HepG2 (cell line): ENCODE results near the gene TDRD9. TPM values are rescaled to one million over a fixed set of nuclear protein-coding genes. Genes with fewer than 3 reads are reported as not detected.

Experiments
- ATAC-seq: fragments of 200-7000 bp; cut with Tn5 transposase; 3 replicates; pipeline ENCODE4 v1.9.1; 2020; ENCODE audit warnings: mild to moderate bottlenecking, moderate library complexity
- BruUV-seq: library from RNA; stranded (reverse); fragments of 400-500 nt; replicated peaks from 2 replicates; lab custom pipeline; 2021; lab: Mats Ljungman, UMichigan
- CTCF ChIA-PET: fragments of 300-600 bp; formaldehyde crosslinking; extraction: SDS; loops from one replicate; lab custom pipeline; 2021; ENCODE audit warnings: low total read pairs, inconsistent platforms, low intra/inter-chr PET ratio; lab: Yijun Ruan, JAX
- POLR2A ChIA-PET: fragments of 350-600 bp; sonication (Branson Sonifier 250); formaldehyde crosslinking; loops from one replicate; lab custom pipeline; 2020; ENCODE audit warnings: antibody characterized with exemption, inconsistent platforms; lab: Yijun Ruan, JAX
- DNase-seq: peaks from one replicate; pipeline ENCODE4 v3.0.0-alpha.2; 2015; ENCODE audit warnings: low spot score
- FAIRE-seq: peaks from 3 replicates; lab custom pipeline; 2011; peaks lifted over from hg19 to GRCh38; lab: Jason Lieb, UNC
- H2AFZ ChIP-seq: one replicate; pipeline ENCODE4 v1.6.1; 2011; ENCODE audit warnings: low read length, inconsistent platforms
- H3K27ac ChIP-seq: fragments of 300-600 bp; 3 replicates; pipeline ENCODE4 v1.8.0; 2011; ENCODE audit warnings: mixed run types, mild to moderate bottlenecking, mixed read lengths, low read length, inconsistent platforms; ENCODE audit not compliant: insufficient read depth; ENCODE audit errors: extremely low read length
- H3K27me3 ChIP-seq, 2 experiments: fragments of 200-600 bp in 1 of 2; 2 replicates in 1 of 2; 3 replicates in 1 of 2; pipeline versions ENCODE4 v1.6.0 to v1.8.0; 2011; ENCODE audit warnings: low read length in 2 of 2, mild to moderate bottlenecking in 2 of 2, moderate library complexity in 2 of 2, inconsistent platforms in 1 of 2; ENCODE audit not compliant: insufficient read depth in 2 of 2, control insufficient read depth in 1 of 2
- H3K36me3 ChIP-seq, 2 experiments: fragments of 200-600 bp in 1 of 2; replicated peaks in 1 of 2; 2 replicates in 1 of 2; 3 replicates in 1 of 2; pipeline versions ENCODE4 v1.5.1 to v1.8.0; 2011; ENCODE audit warnings: low read length in 2 of 2, inconsistent platforms in 1 of 2; ENCODE audit not compliant: insufficient read depth in 2 of 2, control insufficient read depth in 1 of 2
- H3K4me1 ChIP-seq: 2 replicates; pipeline ENCODE4 v1.5.1; 2012; ENCODE audit warnings: low read length, inconsistent platforms; ENCODE audit not compliant: insufficient read depth
- H3K4me2 ChIP-seq: 2 replicates; pipeline ENCODE4 v1.6.0; 2011; ENCODE audit warnings: low read depth, low read length, inconsistent platforms
- H3K4me3 ChIP-seq, 3 experiments: fragments of 200-600 bp in 1 of 3; sonication (generic), shearing (Covaris generic) in 1 of 3; replicated peaks in 1 of 3; 2 replicates each; pipeline ENCODE4 v1.5.1; 2011 to 2016; ENCODE audit warnings: low read length in 3 of 3, inconsistent platforms in 2 of 3, low read depth in 2 of 3, mild to moderate bottlenecking in 2 of 3, control low read depth in 1 of 3, mixed read lengths in 1 of 3; ENCODE audit not compliant: insufficient read depth in 1 of 3
- H3K79me2 ChIP-seq: one replicate; pipeline ENCODE4 v1.6.1; 2011; ENCODE audit warnings: low read length, inconsistent platforms; ENCODE audit not compliant: insufficient read depth
- H3K9ac ChIP-seq: 2 replicates; pipeline ENCODE4 v1.6.0; 2011; ENCODE audit warnings: mild to moderate bottlenecking, low read depth, low read length, inconsistent platforms; ENCODE audit not compliant: insufficient read depth
- H3K9me3 ChIP-seq: 2 replicates; pipeline ENCODE4 v1.5.1; 2012; ENCODE audit warnings: mild to moderate bottlenecking, low read length
- H4K20me1 ChIP-seq: 2 replicates; pipeline ENCODE4 v1.6.0; 2011; ENCODE audit warnings: inconsistent platforms, mild to moderate bottlenecking, low read length, moderate library complexity; ENCODE audit not compliant: insufficient read depth
- BRD4 ChIP-seq: sonication (generic); formaldehyde crosslinking; IDR thresholded peaks from 2 replicates; pipeline ENCODE4 v1.4.0; 2020; ENCODE audit warnings: missing genetic modification reagents
- FOXJ3 ChIP-seq: sonication (generic); formaldehyde crosslinking; IDR thresholded peaks from 2 replicates; pipeline ENCODE4 v1.4.0; 2020; ENCODE audit warnings: missing genetic modification reagents, mild to moderate bottlenecking, borderline replicate concordance
- HIVEP1 ChIP-seq: sonication (generic); formaldehyde crosslinking; IDR thresholded peaks from 2 replicates; pipeline ENCODE4 v1.4.0; 2020; ENCODE audit warnings: mild to moderate bottlenecking, missing genetic modification reagents
- HMGXB4 ChIP-seq, 2 experiments: sonication (generic) in 1 of 2; formaldehyde crosslinking in 1 of 2; IDR thresholded peaks; 2 replicates each; pipeline versions ENCODE4 v1.4.0 to v1.6.1; 2018 to 2020; ENCODE audit warnings: missing genetic modification reagents in 2 of 2, borderline replicate concordance in 1 of 2, low read depth in 1 of 2, mild to moderate bottlenecking in 1 of 2, missing biosample characterization in 1 of 2
- MEF2D ChIP-seq: sonication (generic); formaldehyde crosslinking; IDR thresholded peaks from 2 replicates; pipeline ENCODE4 v1.5.1; 2020; ENCODE audit warnings: mild to moderate bottlenecking, missing genetic modification reagents
- MTERF4 ChIP-seq: sonication (generic); formaldehyde crosslinking; IDR thresholded peaks from 2 replicates; pipeline ENCODE4 v1.8.0; 2023; ENCODE audit warnings: mild to moderate bottlenecking, missing genetic modification reagents
- NR2C2 ChIP-seq: sonication (generic); formaldehyde crosslinking; IDR thresholded peaks from 2 replicates; pipeline ENCODE4 v1.4.0; 2020; ENCODE audit warnings: missing genetic modification reagents, mild to moderate bottlenecking, moderate library complexity, borderline replicate concordance
- PATZ1 ChIP-seq: sonication (generic); formaldehyde crosslinking; IDR thresholded peaks from 2 replicates; pipeline ENCODE4 v1.4.0; 2020; ENCODE audit warnings: missing genetic modification reagents
- PHF21A ChIP-seq: sonication (generic); formaldehyde crosslinking; IDR thresholded peaks from 2 replicates; pipeline ENCODE4 v1.5.0; 2020; ENCODE audit warnings: mild to moderate bottlenecking, missing genetic modification reagents
- POLR2A ChIP-seq, 2 experiments: IDR thresholded peaks; 2 replicates each; pipeline ENCODE4 v1.6.1; 2011; ENCODE audit warnings: low read depth in 2 of 2, low read length in 2 of 2, mild to moderate bottlenecking in 1 of 2, moderate library complexity in 1 of 2; ENCODE audit not compliant: insufficient read depth in 1 of 2
- TCF7L2 ChIP-seq: IDR thresholded peaks from 2 replicates; pipeline ENCODE4 v1.6.1; 2011; ENCODE audit warnings: mild to moderate bottlenecking, low read depth, low read length, moderate library complexity
- ZMAT3 ChIP-seq: sonication (generic); formaldehyde crosslinking; conservative IDR thresholded peaks from 2 replicates; pipeline ENCODE4 v1.7.0; 2021; ENCODE audit warnings: missing genetic modification reagents
- ZNF33B ChIP-seq: sonication (generic); formaldehyde crosslinking; IDR thresholded peaks from 2 replicates; pipeline ENCODE4 v1.5.1; 2020; ENCODE audit warnings: mild to moderate bottlenecking, missing genetic modification reagents
- WGBS: methylation state at CpG from one replicate; pipeline ENCODE4 v1.1.6; 2017; ENCODE audit warnings: low lambda C conversion rate; 5-methylcytosine and 5-hydroxymethylcytosine counted together
- in situ Hi-C: cut with HindIII; loops from 2 replicates; pipeline ENCODE4 v1.10.0; 2017; ENCODE audit warnings: low pct_unique_long_range_greater_than_20kb; ENCODE audit not compliant: extremely low pct_ligation_motif_present
- intact Hi-C: fragments of 100-400 bp; cut with micrococcal nuclease; formaldehyde crosslinking; loops from one replicate; pipeline ENCODE4 v1.10.0; 2022; ENCODE audit not compliant: unreplicated experiment
- polyA plus RNA-seq, 8 experiments: library from polyadenylated mRNA; depleted of rRNA in 3 of 8; stranded (reverse) in 7 of 8; unstranded in 1 of 8; fragments of >200 nt; fragmentation: Illumina TruSeq in 4 of 8; extraction: Trizol in 4 of 8; gene quantifications; 2 replicates each; pipeline versions ENCODE4 v1.2.1 to v1.2.3, GENCODE V29; 2011 to 2016; ENCODE audit warnings: low read depth in 4 of 8, missing spikeins in 1 of 8, mixed read lengths in 1 of 8; ENCODE audit not compliant: insufficient read depth in 1 of 8
- total RNA-seq, 5 experiments: library from RNA; depleted of rRNA; stranded (reverse); fragments of >200 nt; fragmentation: Illumina TruSeq; extraction: Trizol; gene quantifications; 2 replicates each; pipeline ENCODE4 v1.2.3, GENCODE V29; 2016; ENCODE audit warnings: low read depth in 1 of 5
- TF ChIP-seq, protein P1 (sequence below), 2 experiments: fragments of 450-650 bp in 1 of 2; sonication (generic) in 1 of 2; formaldehyde crosslinking; IDR thresholded peaks; 2 replicates each; pipeline versions ENCODE4 v1.5.0 to v1.8.0; 2020 to 2022; ENCODE audit warnings: mild to moderate bottlenecking in 1 of 2, missing genetic modification reagents in 1 of 2
- TF ChIP-seq, protein P2 (sequence below): sonication (generic); formaldehyde crosslinking; IDR thresholded peaks from 2 replicates; pipeline ENCODE4 v1.8.0; 2022; ENCODE audit warnings: mild to moderate bottlenecking, missing genetic modification reagents, moderate library complexity

TDRD9 gene
- total and polyA plus RNA-seq, 2 of the 13 experiments (the other 11 are each of a cell fraction or from before 2014, with no cell fraction given): not detected

DNA sequence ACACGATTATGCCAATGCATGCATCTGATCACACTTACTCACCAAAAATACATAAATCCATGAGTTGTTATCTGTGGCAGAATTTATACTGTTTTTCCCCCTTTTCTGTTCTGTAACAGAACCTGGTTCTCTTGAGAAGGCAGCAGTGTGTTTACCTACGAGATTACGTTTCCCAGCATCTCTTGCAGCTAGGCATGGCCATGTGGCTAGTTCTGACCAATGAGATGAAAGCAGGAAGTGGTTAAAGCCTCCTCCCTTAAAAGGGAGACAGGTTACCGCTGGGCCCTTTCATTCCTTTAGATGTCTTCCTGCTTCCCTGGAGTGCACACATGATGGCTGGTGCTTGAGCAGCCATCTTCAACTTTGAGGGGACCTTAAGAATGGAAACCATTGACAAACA lies 145.5 kb downstream of the TDRD9 start:
- Histone ChIP-seq H3K4me2 (no peak overlapping the region), H3K9me3 (peaks cover 7% of the 10 kb centered on the region; the same call in 1 of the 2 replicates), H3K9ac (no peak overlapping the region), H4K20me1 (no peaks in the 10 kb centered on the region), H2AFZ (no peak overlapping the region), H3K36me3 (no peaks in the 10 kb centered on the region), H3K79me2 (no peaks in the 10 kb centered on the region), H3K27me3 (peaks cover 2 to 29% of the 10 kb centered on the region in 2 experiments; a peak in 3 of 5 replicates), H3K27ac (no peak overlapping the region), H3K4me3 (no peak overlapping the region), H3K4me1 (no peaks in the 10 kb centered on the region)
- BruUV-seq: no TSS peak
- in situ Hi-C loops (no loop called here), intact Hi-C loops (no loop called here)
- FAIRE-seq: no peak
- ATAC-seq: no peak
- 19% methylated on average over 4 of the region's 4 CpGs for WGBS
- DNase-seq: no peak
- ChIA-PET POLR2A (no interaction called here), CTCF (no interaction called here)
- TF ChIP-seq, protein P1, sequence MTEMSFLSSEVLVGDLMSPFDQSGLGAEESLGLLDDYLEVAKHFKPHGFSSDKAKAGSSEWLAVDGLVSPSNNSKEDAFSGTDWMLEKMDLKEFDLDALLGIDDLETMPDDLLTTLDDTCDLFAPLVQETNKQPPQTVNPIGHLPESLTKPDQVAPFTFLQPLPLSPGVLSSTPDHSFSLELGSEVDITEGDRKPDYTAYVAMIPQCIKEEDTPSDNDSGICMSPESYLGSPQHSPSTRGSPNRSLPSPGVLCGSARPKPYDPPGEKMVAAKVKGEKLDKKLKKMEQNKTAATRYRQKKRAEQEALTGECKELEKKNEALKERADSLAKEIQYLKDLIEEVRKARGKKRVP (CRISPR knock-in tag; IDR thresholded peaks at IDR 0.05): no peak
- TF ChIP-seq FOXJ3 (CRISPR knock-in tag): no peak
- TF ChIP-seq ZNF33B (CRISPR knock-in tag): no peak
- no peak for TF ChIP-seq PATZ1 (CRISPR knock-in tag)
- no peak for TF ChIP-seq BRD4 (CRISPR knock-in tag)
- no peak for TF ChIP-seq HMGXB4 (CRISPR knock-in tag; IDR thresholded peaks at IDR 0.05; ENCODE audit: borderline replicate concordance in 1 of 2, low read depth in 1 of 2)
- TF ChIP-seq HIVEP1: no peak
- no peak for TF ChIP-seq MTERF4 (CRISPR knock-in tag)
- no peak for TF ChIP-seq MEF2D (CRISPR knock-in tag)
- no peak for TF ChIP-seq POLR2A (IDR thresholded peaks at IDR 0.05; ENCODE audit: insufficient read depth in 1 of 2, low read depth in 2 of 2, low read length in 2 of 2)
- TF ChIP-seq PHF21A: no peak
- no peak for TF ChIP-seq ZMAT3 (CRISPR knock-in tag)
- no peak for TF ChIP-seq NR2C2 (CRISPR knock-in tag)
- TF ChIP-seq TCF7L2: no peak
- TF ChIP-seq, protein P2, sequence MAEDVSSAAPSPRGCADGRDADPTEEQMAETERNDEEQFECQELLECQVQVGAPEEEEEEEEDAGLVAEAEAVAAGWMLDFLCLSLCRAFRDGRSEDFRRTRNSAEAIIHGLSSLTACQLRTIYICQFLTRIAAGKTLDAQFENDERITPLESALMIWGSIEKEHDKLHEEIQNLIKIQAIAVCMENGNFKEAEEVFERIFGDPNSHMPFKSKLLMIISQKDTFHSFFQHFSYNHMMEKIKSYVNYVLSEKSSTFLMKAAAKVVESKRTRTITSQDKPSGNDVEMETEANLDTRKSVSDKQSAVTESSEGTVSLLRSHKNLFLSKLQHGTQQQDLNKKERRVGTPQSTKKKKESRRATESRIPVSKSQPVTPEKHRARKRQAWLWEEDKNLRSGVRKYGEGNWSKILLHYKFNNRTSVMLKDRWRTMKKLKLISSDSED (CRISPR knock-in tag): no peak
